KMS-11 (cell line): ENCODE measurements around the gene PRSS53.

Experiments used
- H2AFZ ChIP-seq: fragments of 200-600 bp; sonication (generic); 2 replicates; pipeline ENCODE4 v1.6.1; 2016; ENCODE audit warnings: antibody characterized with exemption, mixed run types, low read depth
- H3K27ac ChIP-seq: fragments of 200-600 bp; sonication (generic); 2 replicates; pipeline ENCODE4 v1.6.1; 2016; ENCODE audit warnings: mild to moderate bottlenecking, mixed run types
- H3K27me3 ChIP-seq: fragments of 200-600 bp; sonication (generic); 2 replicates; pipeline ENCODE4 v1.6.1; 2017; ENCODE audit warnings: mild to moderate bottlenecking, low read depth, mixed run types, moderate library complexity; ENCODE audit not compliant: insufficient read depth
- H3K36me3 ChIP-seq: fragments of 200-600 bp; sonication (generic); 2 replicates; pipeline ENCODE4 v1.6.1; 2017; ENCODE audit warnings: mild to moderate bottlenecking, mixed run types; ENCODE audit not compliant: insufficient read depth
- H3K4me1 ChIP-seq: fragments of 200-600 bp; sonication (generic); 2 replicates; pipeline ENCODE4 v1.6.1; 2016; ENCODE audit warnings: mild to moderate bottlenecking, low read depth, mixed run types; ENCODE audit not compliant: poor library complexity, severe bottlenecking
- H3K4me2 ChIP-seq: fragments of 200-600 bp; sonication (generic); 2 replicates; pipeline ENCODE4 v1.7.0; 2016; ENCODE audit warnings: mild to moderate bottlenecking, mixed run types
- H3K4me3 ChIP-seq: fragments of 200-600 bp; sonication (generic); IDR thresholded peaks from 2 replicates; pipeline ENCODE4 v1.6.1; 2017; ENCODE audit warnings: low read depth, low read length, mixed read lengths; ENCODE audit not compliant: insufficient read depth
- H3K79me2 ChIP-seq: fragments of 200-600 bp; sonication (generic); 2 replicates; pipeline ENCODE4 v1.6.1; 2016; ENCODE audit warnings: low read depth, mixed run types; ENCODE audit not compliant: insufficient read depth
- H3K9ac ChIP-seq: fragments of 200-600 bp; sonication (generic); 2 replicates; pipeline ENCODE4 v1.6.1; 2016; ENCODE audit warnings: mild to moderate bottlenecking, mixed run types
- H4K20me1 ChIP-seq: fragments of 200-600 bp; sonication (generic); 2 replicates; pipeline ENCODE4 v1.6.1; 2016; ENCODE audit warnings: mild to moderate bottlenecking, mixed run types; ENCODE audit not compliant: insufficient read depth
- CTCF ChIP-seq: fragments of 200-600 bp; sonication (generic); conservative IDR thresholded peaks from 2 replicates; pipeline ENCODE4 v1.6.1; 2017; ENCODE audit warnings: low read depth, mild to moderate bottlenecking, antibody characterized with exemption, low read length, moderate library complexity, mixed read lengths

Gene PRSS53

DNA sequence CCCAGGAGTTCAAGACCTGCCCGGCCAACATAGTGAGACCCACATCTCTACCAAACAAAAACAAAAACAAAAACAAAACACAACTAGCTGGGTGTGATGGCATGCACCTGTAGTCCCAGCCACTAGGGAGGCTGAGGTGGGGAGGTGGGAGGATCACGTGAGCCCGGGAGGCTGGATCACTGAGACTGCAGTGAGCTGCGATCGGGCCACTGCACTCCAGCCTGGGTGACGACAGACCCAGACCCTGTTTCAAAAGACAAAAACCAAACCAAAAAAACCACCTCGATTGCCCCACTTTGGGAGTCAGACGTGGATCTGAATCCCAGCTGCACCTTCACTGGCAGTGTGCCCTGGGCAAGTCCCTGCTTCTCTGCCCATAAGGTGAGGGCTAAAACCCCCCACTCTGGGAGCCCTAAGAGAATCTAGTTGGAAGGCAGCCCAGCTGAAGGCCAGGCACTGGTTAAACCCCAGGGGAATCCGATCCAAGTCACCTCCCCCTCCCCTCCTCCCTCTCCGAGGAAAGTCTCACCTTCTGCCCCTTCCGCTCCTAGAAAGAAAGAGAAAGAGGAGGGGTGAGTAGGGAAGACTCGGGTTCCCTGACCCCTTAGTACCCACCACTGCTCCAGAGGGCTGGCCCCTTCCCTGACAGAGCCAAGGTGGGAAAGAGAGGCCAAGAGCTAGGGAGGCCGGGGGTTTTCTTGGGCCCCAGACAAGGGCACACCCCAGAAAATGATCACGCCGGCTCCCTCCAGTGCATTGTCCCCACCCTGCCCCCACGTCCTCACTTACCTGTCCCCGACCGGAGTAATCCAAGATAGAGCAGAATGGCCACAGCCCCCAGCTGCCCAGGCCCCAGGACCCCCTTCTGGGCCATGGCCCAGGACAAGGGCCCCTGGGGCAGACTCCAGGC lies 46.1 kb upstream of the PRSS53 start:
- no peaks in the 10 kb centered on the region for H4K20me1 ChIP-seq
- H3K4me3 ChIP-seq: no peak overlapping the region
- no peaks in the 10 kb centered on the region for H3K27me3 ChIP-seq
- H3K4me1 ChIP-seq: no peaks in the 10 kb centered on the region
- TF ChIP-seq CTCF: no peak
- H2AFZ ChIP-seq: no peak overlapping the region
- no peak overlapping the region for H3K9ac ChIP-seq
- H3K4me2 ChIP-seq: no peak overlapping the region
- no peaks in the 10 kb centered on the region for H3K79me2 ChIP-seq
- H3K36me3 ChIP-seq: no peaks in the 10 kb centered on the region
- no peak overlapping the region for H3K27ac ChIP-seq

DNA sequence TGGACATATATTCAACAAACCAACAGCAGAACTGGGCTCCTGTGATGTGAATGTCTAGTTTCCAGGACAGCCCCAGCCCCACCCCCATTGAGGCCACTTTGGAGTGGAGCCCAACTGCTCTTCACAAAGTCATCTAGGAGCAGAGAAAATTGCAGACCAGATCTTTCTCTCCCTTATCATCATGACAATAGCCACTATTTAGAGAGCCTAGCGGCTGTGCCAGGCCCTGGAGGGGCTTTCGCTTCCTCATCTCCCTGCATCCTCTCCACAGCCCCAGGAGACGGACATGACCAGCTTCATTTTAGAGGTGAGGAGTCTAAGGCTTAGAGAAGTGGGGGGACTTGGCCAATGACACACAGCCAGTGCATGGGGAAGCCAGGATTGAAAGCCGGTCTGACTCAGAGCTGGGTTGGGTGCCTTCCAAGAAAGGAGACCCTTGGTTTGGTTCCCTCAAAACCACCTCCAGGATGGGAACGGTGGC lies 45.4 kb upstream of the PRSS53 start:
- H3K27me3 ChIP-seq: no peaks in the 10 kb centered on the region
- no peak overlapping the region for H3K4me2 ChIP-seq
- no peaks in the 10 kb centered on the region for H3K79me2 ChIP-seq
- H3K9ac ChIP-seq: no peak overlapping the region
- H4K20me1 ChIP-seq: no peaks in the 10 kb centered on the region
- H3K27ac ChIP-seq: no peak overlapping the region
- H3K4me3 ChIP-seq: no peak overlapping the region
- TF ChIP-seq CTCF: no peak
- H3K36me3 ChIP-seq: no peaks in the 10 kb centered on the region
- H3K4me1 ChIP-seq: no peaks in the 10 kb centered on the region
- no peak overlapping the region for H2AFZ ChIP-seq

DNA sequence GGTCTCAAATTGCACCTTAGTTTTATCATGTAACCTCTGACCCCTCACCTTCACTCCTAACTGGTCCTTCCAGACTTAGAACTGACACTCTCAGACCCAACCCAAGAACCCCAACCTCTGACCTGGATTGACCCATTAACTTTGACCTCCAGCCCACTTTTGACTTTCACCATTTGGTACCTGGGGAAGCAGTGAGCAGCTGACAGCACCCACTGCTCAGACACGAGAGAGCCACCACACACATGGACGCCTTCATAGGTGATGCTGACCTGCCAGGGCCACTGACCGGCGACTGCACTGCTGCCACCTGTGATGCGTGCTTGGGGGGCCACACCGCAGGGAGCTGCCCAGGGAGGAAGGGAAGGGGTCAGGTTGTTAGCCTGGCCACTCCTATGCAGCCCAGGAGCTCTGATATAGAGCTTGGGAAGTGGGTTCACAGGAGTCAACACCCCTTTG lies 44.3 kb upstream of the PRSS53 start:
- H4K20me1 ChIP-seq: no peaks in the 10 kb centered on the region
- no peak for TF ChIP-seq CTCF
- H3K79me2 ChIP-seq: no peaks in the 10 kb centered on the region
- H2AFZ ChIP-seq: no peak overlapping the region
- no peak overlapping the region for H3K27ac ChIP-seq
- H3K36me3 ChIP-seq: no peaks in the 10 kb centered on the region
- no peaks in the 10 kb centered on the region for H3K27me3 ChIP-seq
- no peaks in the 10 kb centered on the region for H3K4me1 ChIP-seq
- no peak overlapping the region for H3K4me3 ChIP-seq
- H3K4me2 ChIP-seq: no peak overlapping the region
- H3K9ac ChIP-seq: no peak overlapping the region

- TF ChIP-seq CTCF: no peak
- Histone ChIP-seq H3K27me3 (no peaks in the 10 kb centered on the region), H3K4me1 (no peaks in the 10 kb centered on the region), H3K27ac (no peak overlapping the region), H2AFZ (no peak overlapping the region), H3K4me2 (no peak overlapping the region), H4K20me1 (no peaks in the 10 kb centered on the region), H3K9ac (no peak overlapping the region), H3K79me2 (no peaks in the 10 kb centered on the region), H3K4me3 (no peak overlapping the region), H3K36me3 (no peaks in the 10 kb centered on the region)
Observed at GRCh38 chr16:31132303-31132979, 43.7 kb upstream of the PRSS53 start.
